ENCODE measurements around the gene PDE6A.

The PDE6A gene

DNA sequence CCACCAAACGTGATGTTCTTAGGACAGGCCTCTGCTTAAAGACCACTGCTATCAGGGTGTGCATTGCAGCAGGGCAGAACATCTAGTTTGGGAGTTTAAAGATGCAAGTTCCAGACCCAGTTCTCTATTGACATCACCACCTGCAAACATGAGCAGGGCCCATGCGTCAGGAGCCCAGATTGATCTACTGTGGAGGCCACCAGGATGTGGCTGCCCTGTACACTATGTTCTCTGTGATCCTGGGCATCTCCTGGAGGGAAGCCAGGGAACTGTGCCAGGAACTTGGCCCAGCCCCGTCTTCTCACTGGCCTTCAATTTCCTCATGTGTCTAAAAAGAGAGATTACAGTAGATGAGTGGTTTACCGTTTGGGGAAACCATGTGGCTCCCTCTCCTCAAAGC lies 87.1 kb downstream of the PDE6A start:
- DNase-seq = no peak

DNA sequence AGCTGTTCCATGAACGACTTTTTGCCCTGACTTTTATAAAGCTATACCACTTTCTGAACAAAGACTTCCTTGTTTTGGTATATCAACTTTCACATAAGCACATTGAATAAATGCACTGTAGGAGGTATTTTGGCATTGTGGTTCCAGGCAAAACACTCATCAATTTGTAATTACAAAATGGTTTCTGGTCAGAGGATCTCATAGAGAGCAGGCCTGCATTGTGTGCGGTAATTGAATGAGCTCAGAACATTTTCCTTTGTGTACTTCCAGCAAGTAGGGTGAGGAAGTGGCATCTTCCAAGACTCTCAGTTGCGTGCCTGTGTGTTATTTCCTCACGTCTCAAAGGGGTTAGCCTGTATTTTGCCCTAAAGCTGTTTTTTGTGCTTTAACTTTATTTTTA lies 89.2 kb downstream of the PDE6A start:
- DNase-seq = no peak

GRCh38 chr5:149854866-149855265 lies 89.7 kb downstream of the PDE6A start:
- DNase-seq = no peak

DNA sequence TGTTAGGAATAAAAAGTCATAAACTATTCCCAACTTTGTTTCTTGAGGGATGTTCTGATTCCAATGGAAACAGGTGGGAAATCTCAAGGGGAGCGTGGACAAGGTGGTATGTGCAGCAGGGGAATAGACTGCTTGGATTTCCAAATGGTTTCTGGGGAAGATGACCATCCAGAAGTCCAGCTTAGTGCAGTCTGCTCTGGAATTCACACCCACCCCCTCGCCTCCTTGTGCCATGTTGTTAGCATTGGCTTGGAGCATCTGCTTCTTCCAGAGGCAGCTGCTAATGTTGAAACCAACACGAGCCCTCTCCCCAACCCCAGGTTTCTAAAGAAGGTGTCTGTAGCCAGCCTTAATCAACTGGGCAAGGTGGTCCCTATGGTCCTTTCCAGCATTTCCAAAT lies 90.9 kb downstream of the PDE6A start:
- DNase-seq = no peak

DNA sequence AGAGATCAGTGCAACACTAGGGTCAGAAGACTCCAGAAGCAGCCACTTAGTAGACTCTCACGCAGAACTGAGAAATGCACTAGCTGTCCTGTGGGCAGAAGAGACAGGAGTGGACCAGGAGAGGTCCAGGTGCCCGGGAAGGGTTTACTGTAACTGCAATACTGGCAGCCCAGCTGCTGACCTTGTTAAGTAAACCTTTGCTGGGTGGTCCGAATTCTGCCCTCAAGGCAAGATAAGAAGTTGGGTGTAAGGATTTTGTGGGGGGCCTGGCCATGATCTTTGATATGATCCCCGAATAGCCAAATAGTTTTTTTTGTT lies 91.3 kb downstream of the PDE6A start:
- DNase-seq = no peak

GRCh38 chr5:149852641-149853330 lies 91.8 kb downstream of the PDE6A start:
- DNase-seq = no peak

DNA sequence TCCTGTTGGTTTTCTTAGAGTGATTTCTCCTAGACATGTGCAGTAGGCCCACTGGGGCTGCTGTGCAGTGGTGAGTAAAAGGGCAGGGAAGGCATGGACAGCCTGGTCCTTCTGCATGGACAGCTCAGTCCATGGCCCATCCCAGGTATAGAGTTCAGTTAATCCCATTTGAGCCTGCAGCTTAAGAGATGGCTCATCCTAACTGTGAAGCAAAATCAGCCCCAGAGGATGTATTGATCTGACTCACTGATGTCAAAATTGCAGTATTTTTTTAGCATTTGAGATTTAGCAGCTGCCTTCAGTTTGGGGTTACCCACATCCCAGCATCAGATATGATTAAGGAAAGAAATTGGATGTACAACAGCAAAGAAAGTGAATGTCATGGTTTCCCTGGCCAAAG lies 93.4 kb downstream of the PDE6A start:
- DNase-seq = no peak

DNA sequence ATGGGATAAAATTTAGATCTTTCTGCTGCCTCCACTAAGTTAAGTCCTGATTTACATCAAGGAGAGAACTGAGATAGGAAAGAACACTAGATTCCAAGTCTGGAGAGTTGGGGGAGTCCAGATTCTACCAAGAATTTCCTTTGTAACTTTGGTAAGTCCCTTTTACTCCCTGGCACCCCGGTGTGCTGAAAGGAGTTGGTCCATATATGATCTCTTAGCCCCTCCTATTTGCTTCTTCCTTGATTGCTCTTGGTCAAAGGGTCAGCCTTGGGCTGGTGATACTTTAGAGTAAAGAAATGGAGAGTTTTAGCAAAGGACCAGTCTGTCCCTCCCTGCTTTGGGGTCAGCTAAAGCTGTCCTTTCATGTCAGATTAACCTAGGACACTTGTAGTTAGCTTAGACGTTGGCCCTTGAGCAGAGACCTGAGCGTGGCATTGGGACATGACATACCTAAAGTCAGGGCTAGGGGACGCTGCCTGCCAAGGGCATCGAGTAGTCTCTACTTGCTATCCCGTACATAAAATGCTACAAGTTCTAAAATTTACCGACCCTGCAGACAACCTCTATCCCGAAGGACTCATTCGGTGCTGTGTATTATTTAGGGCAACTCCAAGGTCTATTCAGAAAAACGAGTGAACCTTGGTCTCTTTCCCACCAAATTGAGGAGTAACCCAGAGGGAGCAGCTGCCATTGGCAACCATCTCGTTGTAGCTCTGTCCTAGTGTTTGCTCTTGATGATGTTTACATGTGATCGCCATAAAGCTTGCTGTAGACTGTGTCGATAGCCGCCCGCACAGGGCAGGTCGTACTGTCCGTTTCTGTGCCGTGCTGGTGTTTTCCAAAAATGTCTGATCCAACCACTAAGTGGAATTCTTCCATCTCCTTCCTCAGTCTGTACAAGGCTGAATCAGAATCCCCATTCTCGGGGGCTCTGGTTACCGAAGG lies 94.4 kb downstream of the PDE6A start:
- no peak for DNase-seq

GRCh38 chr5:149849280-149849965 lies 95.2 kb downstream of the PDE6A start:
- DNase-seq = no peak

DNA sequence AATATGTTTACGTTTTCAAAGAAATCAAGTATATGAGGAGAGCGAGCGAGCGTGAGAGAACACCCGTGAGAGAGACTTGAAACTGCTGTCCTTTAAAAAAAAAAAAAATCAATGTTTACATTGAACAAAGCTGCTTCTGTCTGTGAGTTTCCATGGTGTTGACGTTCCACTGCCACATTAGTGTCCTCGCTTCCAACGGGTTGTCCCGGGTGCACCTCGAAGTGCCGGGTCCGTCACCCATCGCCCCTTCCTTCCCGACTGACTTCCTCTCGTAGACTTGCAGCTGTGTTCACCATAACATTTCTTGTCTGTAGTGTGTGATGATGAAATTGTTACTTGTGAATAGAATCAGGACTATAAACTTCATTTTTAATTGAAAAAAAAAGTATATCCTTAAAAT lies 97.0 kb downstream of the PDE6A start:
- no peak for DNase-seq

GRCh38 chr5:149846021-149846420 lies 98.6 kb downstream of the PDE6A start:
- DNase-seq = no peak

- DNase-seq = no peak
These were observed 99.0 kb downstream of the PDE6A start for GRCh38 chr5:149845601-149846000.

DNA sequence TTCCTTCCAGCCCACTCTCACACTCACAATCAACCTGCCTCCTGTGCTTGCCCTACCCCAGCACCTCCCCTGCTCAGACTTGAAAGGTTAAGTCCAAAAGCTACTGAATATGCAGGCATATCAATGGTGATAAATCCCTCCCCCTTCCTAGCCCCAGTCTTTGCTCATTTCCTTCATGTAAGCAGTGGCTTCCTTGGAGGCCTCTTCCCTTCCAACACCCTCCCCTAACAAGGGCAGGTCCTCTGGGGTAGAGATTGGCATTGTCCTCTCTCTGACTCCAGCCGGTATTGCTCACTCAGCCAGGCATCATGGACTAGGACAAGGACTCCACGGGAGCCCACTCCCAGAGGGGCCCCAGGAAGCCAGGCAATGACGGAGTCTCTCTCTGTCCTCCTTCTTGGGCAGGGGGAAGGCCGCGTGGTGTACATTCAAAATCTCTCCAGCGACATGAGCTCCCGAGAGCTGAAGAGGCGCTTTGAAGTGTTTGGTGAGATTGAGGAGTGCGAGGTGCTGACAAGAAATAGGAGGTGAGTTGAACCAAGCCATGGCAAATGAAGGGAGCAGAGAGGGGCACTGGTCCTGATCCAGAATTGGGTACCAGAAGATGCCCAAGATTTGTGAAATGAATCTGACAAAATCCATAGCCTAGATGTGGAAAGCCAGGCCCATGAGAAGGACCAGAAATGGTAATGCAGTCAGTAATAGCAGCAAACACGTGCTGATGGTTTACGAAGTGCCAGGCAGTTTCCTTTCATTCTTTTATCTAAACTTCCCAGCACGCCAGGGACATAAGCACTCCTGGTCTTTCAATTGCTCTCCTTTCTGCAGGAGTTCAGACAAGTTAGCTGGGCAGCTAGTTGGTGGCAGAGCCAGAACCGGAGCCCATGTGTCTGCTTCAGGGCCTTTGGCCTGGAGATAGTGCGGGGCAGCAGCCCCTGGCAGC lies 102.5 kb downstream of the PDE6A start:
- no peak for DNase-seq

DNA sequence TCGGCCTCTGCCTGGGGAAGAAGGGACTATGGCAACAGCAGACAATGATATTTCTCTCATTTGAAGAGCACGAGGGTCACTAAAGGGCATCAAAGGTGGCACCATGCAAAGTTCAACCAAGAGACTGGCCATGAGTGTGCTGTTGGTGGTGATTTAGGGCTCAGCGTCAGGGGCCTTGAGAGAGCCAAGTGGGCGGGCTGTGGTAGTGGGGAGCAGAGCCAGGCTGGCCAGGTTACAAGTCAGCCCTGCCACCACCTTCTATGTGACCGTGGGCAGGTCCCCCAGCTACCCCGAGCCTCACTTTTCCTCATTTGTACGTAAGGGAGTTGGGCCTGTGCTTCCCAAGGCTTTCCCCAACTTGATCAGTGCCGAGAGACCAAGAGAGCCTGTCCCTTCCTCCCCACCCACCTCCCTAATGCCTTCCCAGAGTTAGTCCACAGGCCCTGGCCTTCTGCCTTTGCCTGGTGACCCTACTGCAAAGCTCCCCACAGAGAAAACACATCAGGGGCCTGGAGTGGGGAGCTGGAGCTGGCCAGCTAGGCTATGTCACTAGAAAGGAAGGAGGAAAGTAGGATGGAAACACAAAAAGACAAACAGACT lies 104.3 kb downstream of the PDE6A start:
- no peak for DNase-seq

DNA sequence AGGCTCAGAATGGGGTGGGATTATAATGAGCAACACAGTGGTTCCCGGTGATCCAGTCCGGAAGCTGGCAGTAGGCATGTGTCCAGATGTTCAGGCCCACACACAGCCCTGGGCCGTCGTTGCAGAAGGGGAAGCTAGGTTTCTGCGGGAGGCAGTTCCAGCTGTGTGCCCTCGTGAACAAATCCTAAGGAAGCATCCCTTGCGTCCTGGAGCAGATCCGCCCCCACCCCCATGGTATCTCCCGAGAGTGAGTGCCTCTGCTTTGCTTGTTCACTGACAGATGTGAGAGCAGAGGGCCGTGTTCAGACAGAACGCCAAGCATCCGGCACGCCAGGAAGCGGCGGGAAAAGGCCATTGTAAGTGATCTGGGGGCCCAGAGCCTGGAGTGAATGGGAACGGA lies 104.8 kb downstream of the PDE6A start:
- DNase-seq = no peak

- no peak for DNase-seq
These were observed 105.5 kb downstream of the PDE6A start for GRCh38 chr5:149838881-149839739.

DNA sequence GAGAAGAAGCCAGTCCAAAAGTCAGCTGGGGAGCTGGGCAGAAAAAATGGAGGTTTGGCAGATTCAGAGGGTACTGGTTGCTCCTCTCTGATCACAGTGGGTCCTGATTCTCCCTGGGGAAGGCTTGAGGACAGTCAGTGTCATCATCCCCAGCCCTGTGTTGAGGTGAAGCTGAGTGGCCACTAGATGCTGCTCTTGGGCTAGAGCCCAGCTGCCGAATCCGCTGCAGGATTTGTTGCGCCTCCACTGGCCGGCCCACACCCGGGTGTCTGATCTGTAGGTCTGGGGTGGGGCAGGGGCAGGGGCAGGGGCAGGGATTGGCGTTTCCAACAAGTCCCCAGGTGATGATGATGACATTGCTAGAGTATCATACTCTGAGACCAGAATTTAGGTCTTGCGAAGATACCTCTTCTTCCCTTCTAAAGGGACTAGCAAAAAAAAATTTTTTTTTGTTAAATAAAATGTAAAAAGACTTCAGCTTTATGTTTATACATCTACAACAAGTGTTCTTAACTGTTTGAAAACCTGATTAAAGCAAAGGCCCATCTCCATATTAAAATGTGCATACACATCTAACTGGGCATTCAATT lies 106.8 kb downstream of the PDE6A start:
- peak; percentile 18 for DNase-seq

GRCh38 chr5:149836451-149837139 lies 108.0 kb downstream of the PDE6A start:
- DNase-seq = no peak

DNA sequence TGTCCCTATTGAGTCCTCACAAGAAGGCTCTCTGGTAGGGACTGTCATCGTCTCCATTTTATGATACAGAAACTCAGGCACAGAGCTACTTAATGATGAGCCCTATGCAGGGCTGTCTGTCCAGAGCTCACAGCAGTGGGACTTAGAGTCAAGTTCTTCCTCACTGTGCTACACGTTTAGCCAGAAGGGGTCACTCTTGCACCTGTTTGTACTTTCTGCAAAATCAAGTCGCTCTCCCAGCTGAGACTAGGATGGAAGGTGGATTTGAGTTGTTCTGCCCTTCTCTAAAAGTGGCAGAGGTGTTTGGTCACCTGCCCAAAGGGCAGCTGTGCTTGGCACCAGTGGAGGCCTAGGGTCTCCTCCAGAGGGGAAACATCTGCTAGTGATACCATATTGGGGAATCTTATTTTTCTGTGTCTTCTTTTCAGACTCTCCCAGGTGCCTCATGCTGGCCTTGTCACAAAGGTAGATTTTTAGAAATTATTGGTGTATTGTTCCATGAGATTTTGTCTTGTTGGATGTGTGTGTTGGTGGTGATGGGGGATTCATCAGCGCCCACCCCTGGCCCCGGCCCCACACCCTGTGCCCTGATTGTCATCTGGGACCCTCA lies 110.2 kb downstream of the PDE6A start:
- peak; percentile 46 for DNase-seq

Measured in NCI-H1092 (cell line).